Trophoblast cell (in vitro differentiated cells and primary cell): Measurements from ENCODE around the gene WDFY3.
A peak's percentile ranks its signal among the peaks of the same experiment; 100 is the strongest.

Experiments
- DNase-seq, 2 donors: peaks; one replicate each; pipeline ENCODE4 v3.0.0-alpha.2; 2016
- H2AFZ ChIP-seq: 2 replicates; pipeline ENCODE4 v1.6.1; 2013; ENCODE audit warnings: low read length, moderate library complexity, mild to moderate bottlenecking; ENCODE audit not compliant: insufficient read depth, poor library complexity
- H2AK5ac ChIP-seq: 2 replicates; pipeline ENCODE4 v1.6.1; 2013; ENCODE audit warnings: mild to moderate bottlenecking, low read length
- H2BK120ac ChIP-seq: 2 replicates; pipeline ENCODE4 v1.6.1; 2013; ENCODE audit warnings: low read length, mild to moderate bottlenecking, moderate library complexity; ENCODE audit not compliant: insufficient read depth, poor library complexity
- H2BK12ac ChIP-seq: 2 replicates; pipeline ENCODE4 v1.6.1; 2013; ENCODE audit warnings: mild to moderate bottlenecking, low read length, moderate library complexity
- H2BK5ac ChIP-seq: 2 replicates; pipeline ENCODE4 v1.6.1; 2013; ENCODE audit warnings: low read length, low read depth, moderate library complexity, mild to moderate bottlenecking; ENCODE audit not compliant: poor library complexity
- H3K14ac ChIP-seq: 2 replicates; pipeline ENCODE4 v1.6.1; 2013; ENCODE audit warnings: mild to moderate bottlenecking, low read length
- H3K18ac ChIP-seq: 2 replicates; pipeline ENCODE4 v1.6.1; 2013; ENCODE audit warnings: mild to moderate bottlenecking, low read length
- H3K23ac ChIP-seq: 2 replicates; pipeline ENCODE4 v1.6.1; 2013; ENCODE audit warnings: low read length
- H3K27ac ChIP-seq: 2 replicates; pipeline ENCODE4 v1.5.1; 2013; ENCODE audit warnings: low read depth, mild to moderate bottlenecking, inconsistent platforms, low read length, moderate library complexity
- H3K27me3 ChIP-seq: 2 replicates; pipeline ENCODE4 v1.6.1; 2013; ENCODE audit warnings: inconsistent platforms, mild to moderate bottlenecking, low read length, moderate library complexity; ENCODE audit not compliant: insufficient read depth
- H3K36me3 ChIP-seq, 2 experiments: 1 replicate in 1 of 2; 2 replicates in 1 of 2; pipeline ENCODE4 v1.6.1; 2013; ENCODE audit warnings: low read length in 2 of 2, mild to moderate bottlenecking in 2 of 2, moderate library complexity in 1 of 2; ENCODE audit not compliant: insufficient read depth in 2 of 2, control insufficient read depth in 1 of 2
- H3K4ac ChIP-seq: 2 replicates; pipeline ENCODE4 v1.6.1; 2013; ENCODE audit warnings: low read depth, mild to moderate bottlenecking, low read length, moderate library complexity
- H3K4me1 ChIP-seq, 2 experiments: 1 replicate in 1 of 2; 2 replicates in 1 of 2; pipeline ENCODE4 v1.6.1; 2013; ENCODE audit warnings: low read length in 2 of 2, mild to moderate bottlenecking in 2 of 2, moderate library complexity in 1 of 2; ENCODE audit not compliant: insufficient read depth in 2 of 2, control insufficient read depth in 1 of 2
- H3K4me2 ChIP-seq: 2 replicates; pipeline ENCODE4 v1.6.1; 2013; ENCODE audit warnings: inconsistent platforms, mild to moderate bottlenecking, low read length, moderate library complexity
- H3K4me3 ChIP-seq: 2 replicates; pipeline ENCODE4 v1.5.1; 2013; ENCODE audit warnings: mild to moderate bottlenecking, low read depth, low read length, inconsistent platforms
- H3K79me1 ChIP-seq: one replicate; pipeline ENCODE4 v1.6.1; 2013; ENCODE audit warnings: low read length
- H3K79me2 ChIP-seq: 2 replicates; pipeline ENCODE4 v1.6.1; 2013; ENCODE audit warnings: low read length, mild to moderate bottlenecking; ENCODE audit not compliant: control insufficient read depth, insufficient read depth, poor library complexity
- H3K9ac ChIP-seq: 2 replicates; pipeline ENCODE4 v1.6.1; 2013; ENCODE audit warnings: mild to moderate bottlenecking, low read length
- H3K9me3 ChIP-seq: 2 replicates; pipeline ENCODE4 v1.6.1; 2013; ENCODE audit warnings: low read depth, mild to moderate bottlenecking, control low read depth, inconsistent platforms, low read length; ENCODE audit not compliant: insufficient read depth
- H4K12ac ChIP-seq: 2 replicates; pipeline ENCODE4 v1.6.1; 2013; ENCODE audit warnings: low read depth, mild to moderate bottlenecking, low read length, moderate library complexity
- H4K8ac ChIP-seq: 2 replicates; pipeline ENCODE4 v1.6.1; 2013; ENCODE audit warnings: low read depth, mild to moderate bottlenecking, low read length, moderate library complexity
- H4K91ac ChIP-seq: one replicate; pipeline ENCODE4 v1.6.1; 2013; ENCODE audit warnings: low read depth, mild to moderate bottlenecking, low read length, moderate library complexity
- WGBS: extraction: QIAGEN DNeasy Blood & Tissue Kit; methylation state at CpG from one replicate; pipeline ENCODE4 v1.1.7; 2013; ENCODE audit warnings: missing lambda C conversion rate; ENCODE audit not compliant: insufficient read length, insufficient coverage; ENCODE audit errors: extremely low coverage; 5-methylcytosine and 5-hydroxymethylcytosine counted together

WDFY3 gene

DNA sequence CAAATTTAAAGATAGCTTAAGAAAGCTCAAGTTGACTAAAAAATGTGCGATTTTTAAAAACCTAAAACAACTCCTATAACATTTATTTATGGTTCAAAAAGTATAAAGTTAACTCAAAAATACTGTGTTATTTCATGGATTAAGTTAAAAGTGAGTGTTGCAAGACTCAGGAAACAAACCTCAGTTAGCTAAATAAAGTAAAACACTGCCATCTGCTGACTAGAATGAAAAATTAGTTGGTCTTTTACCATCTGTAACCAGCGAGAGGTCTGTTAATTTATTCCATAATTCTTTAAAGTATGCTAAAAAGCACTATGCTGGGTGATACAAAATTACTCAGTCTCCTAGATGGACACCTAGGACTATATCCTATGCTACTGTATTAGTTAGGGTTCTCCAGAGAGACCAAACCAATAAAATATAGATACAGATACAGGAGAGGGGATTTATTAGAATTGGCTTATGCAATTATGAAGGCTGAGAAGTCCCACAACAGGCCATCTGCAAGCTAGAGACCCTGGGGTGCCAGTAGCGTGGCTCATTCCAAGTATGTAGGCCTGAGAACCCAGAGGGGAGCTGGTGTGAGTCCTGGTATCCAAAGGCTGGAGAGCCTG, 4.9 kb upstream of the WDFY3 start:
- Histone ChIP-seq H3K23ac (no peak overlapping the region), H3K18ac (no peak overlapping the region), H4K12ac (no peak overlapping the region), H3K4me3 (no peak overlapping the region), H3K79me1 (peaks cover 5% of the 10 kb centered on the region), H3K14ac (no peak overlapping the region), H3K36me3 (no peaks in the 10 kb centered on the region), H2BK5ac (no peak overlapping the region), H4K91ac (no peak overlapping the region), H3K9me3 (no peaks in the 10 kb centered on the region), H3K27ac (no peak overlapping the region), H3K9ac (no peak overlapping the region), H3K79me2 (no peaks in the 10 kb centered on the region), H2AFZ (no peak overlapping the region), H2AK5ac (no peak overlapping the region), H2BK120ac (no peak overlapping the region), H4K8ac (no peak overlapping the region), H3K27me3 (no peaks in the 10 kb centered on the region), H3K4me2 (no peak overlapping the region), H3K4ac (no peak overlapping the region), H2BK12ac (no peak overlapping the region), H3K4me1 (no peaks in the 10 kb centered on the region)
- WGBS = no CpG with 5 or more reads among the region's 3 CpGs
- DNase-seq = peak; percentile 12 to 82

DNA sequence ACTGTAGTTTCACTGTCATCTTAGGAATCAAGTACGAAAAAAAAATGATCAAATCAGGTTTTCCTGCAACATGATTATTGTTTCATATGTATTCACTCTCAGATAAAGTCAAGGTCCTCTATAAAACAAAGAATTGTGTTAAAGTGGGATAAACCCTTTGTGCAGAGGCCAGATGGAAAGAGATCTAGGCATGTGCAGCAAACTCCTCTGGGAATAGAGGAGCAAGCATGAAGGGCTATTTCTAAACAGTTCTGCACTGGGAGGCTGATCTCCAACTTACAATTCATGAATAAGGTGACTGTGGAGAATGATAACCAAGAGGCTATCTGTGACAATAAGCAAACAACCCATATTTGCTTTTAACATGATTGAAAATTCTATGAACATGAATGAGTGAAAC, 2.4 kb upstream of the WDFY3 start:
- no peak overlapping the region for H3K4ac ChIP-seq

DNA sequence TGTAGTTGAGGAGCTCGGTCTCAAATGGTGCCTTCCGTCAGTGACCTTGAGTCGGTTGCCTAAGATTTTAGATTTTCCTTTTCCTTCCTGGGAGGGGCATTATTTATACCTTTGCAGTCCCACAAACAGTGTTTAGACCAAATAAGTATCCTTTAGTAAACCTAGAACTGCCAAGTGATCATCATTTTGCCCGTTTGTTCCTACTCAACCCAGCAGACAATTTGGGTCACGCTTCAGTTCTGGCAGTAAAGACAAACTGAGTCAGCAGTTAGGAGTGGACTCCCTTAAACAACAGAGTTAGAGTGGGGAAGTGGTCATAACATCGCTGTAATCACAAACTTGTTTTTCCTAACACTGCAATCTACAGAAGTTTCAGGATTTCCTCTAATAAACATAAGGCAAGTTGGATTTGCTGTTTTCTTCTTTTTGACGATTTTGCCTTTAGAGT, 777 bp upstream of the WDFY3 start:
- H2BK12ac ChIP-seq = no peak overlapping the region
- H3K27ac ChIP-seq = no peak overlapping the region
- H3K4me2 ChIP-seq = peak overlapping the region; percentile 85
- peaks cover 16% of the 10 kb centered on the region for H3K79me2 ChIP-seq
- H4K91ac ChIP-seq = no peak overlapping the region
- H3K14ac ChIP-seq = peak overlapping the region; percentile 1
- no CpG with 5 or more reads among the region's 7 CpGs for WGBS
- H2AFZ ChIP-seq = peak overlapping the region; percentile 53
- H2BK5ac ChIP-seq = no peak overlapping the region
- peak overlapping the region; percentile 92 for H3K4me3 ChIP-seq
- H2BK120ac ChIP-seq = no peak overlapping the region
- no peak for DNase-seq
- no peak overlapping the region for H2AK5ac ChIP-seq
- no peaks in the 10 kb centered on the region for H3K36me3 ChIP-seq
- no peaks in the 10 kb centered on the region for H3K27me3 ChIP-seq
- H3K9ac ChIP-seq = peak overlapping the region; percentile 62
- no peaks in the 10 kb centered on the region for H3K4me1 ChIP-seq
- H3K18ac ChIP-seq = no peak overlapping the region
- H4K12ac ChIP-seq = no peak overlapping the region
- H3K23ac ChIP-seq = no peak overlapping the region
- H4K8ac ChIP-seq = no peak overlapping the region
- no peaks in the 10 kb centered on the region for H3K9me3 ChIP-seq
- peaks cover 15% of the 10 kb centered on the region for H3K79me1 ChIP-seq
- H3K4ac ChIP-seq = no peak overlapping the region

More for the DNA sequence above, 2.4 kb upstream of the WDFY3 start:
- no CpG with 5 or more reads among the region's 1 CpG for WGBS
- no peak for DNase-seq
- H2BK120ac ChIP-seq = no peak overlapping the region
- H3K27ac ChIP-seq = no peak overlapping the region
- H3K79me2 ChIP-seq = peaks cover 14% of the 10 kb centered on the region
- H3K27me3 ChIP-seq = no peaks in the 10 kb centered on the region
- no peak overlapping the region for H2BK5ac ChIP-seq
- no peaks in the 10 kb centered on the region for H3K4me1 ChIP-seq
- H3K4me3 ChIP-seq = no peak overlapping the region
- H3K9me3 ChIP-seq = no peaks in the 10 kb centered on the region
- H2AK5ac ChIP-seq = no peak overlapping the region
- H2AFZ ChIP-seq = no peak overlapping the region
- H3K79me1 ChIP-seq = peaks cover 15% of the 10 kb centered on the region
- H3K4me2 ChIP-seq = no peak overlapping the region
- no peak overlapping the region for H3K9ac ChIP-seq
- no peak overlapping the region for H4K8ac ChIP-seq
- H3K18ac ChIP-seq = no peak overlapping the region
- no peak overlapping the region for H4K12ac ChIP-seq
- no peak overlapping the region for H4K91ac ChIP-seq
- H3K23ac ChIP-seq = no peak overlapping the region
- no peak overlapping the region for H2BK12ac ChIP-seq
- no peaks in the 10 kb centered on the region for H3K36me3 ChIP-seq
- H3K14ac ChIP-seq = no peak overlapping the region

- H3K4me1 ChIP-seq = no peaks in the 10 kb centered on the region
- peak overlapping the region; percentile 92 for H3K4me3 ChIP-seq
- H3K4me2 ChIP-seq = peak overlapping the region; percentile 85
- no peaks in the 10 kb centered on the region for H3K36me3 ChIP-seq
- peak overlapping the region; percentile 94 for H3K9ac ChIP-seq
- no peaks in the 10 kb centered on the region for H3K9me3 ChIP-seq
- peaks cover 15% of the 10 kb centered on the region for H3K79me1 ChIP-seq
- H2AFZ ChIP-seq = peak overlapping the region; percentile 53
- H3K27me3 ChIP-seq = no peaks in the 10 kb centered on the region
- no peak overlapping the region for H3K23ac ChIP-seq
- H2BK120ac ChIP-seq = peak overlapping the region; percentile 99
- H2AK5ac ChIP-seq = peak overlapping the region; percentile 18
- DNase-seq = peak; percentile 21 to 63
- peak overlapping the region; percentile 97 for H4K12ac ChIP-seq
- peak overlapping the region; percentile 98 for H4K91ac ChIP-seq
- H3K18ac ChIP-seq = peak overlapping the region; percentile 100
- peak overlapping the region; percentile 98 for H3K27ac ChIP-seq
- no CpG with 5 or more reads among the region's 98 CpGs for WGBS
- H2BK5ac ChIP-seq = peak overlapping the region; percentile 99
- H2BK12ac ChIP-seq = no peak overlapping the region
- H3K14ac ChIP-seq = peak overlapping the region; percentile 99
- H3K4ac ChIP-seq = peak overlapping the region; percentile 95
- peaks cover 16% of the 10 kb centered on the region for H3K79me2 ChIP-seq
- H4K8ac ChIP-seq = peak overlapping the region; percentile 95
These were observed 723 bp downstream of the WDFY3 start for GRCh38 chr4:84965553-84966381.
